ENCODE results near the gene SLMAP.
A peak's percentile ranks its signal among the peaks of the same experiment; 100 is the strongest.

The SLMAP gene, protein sequence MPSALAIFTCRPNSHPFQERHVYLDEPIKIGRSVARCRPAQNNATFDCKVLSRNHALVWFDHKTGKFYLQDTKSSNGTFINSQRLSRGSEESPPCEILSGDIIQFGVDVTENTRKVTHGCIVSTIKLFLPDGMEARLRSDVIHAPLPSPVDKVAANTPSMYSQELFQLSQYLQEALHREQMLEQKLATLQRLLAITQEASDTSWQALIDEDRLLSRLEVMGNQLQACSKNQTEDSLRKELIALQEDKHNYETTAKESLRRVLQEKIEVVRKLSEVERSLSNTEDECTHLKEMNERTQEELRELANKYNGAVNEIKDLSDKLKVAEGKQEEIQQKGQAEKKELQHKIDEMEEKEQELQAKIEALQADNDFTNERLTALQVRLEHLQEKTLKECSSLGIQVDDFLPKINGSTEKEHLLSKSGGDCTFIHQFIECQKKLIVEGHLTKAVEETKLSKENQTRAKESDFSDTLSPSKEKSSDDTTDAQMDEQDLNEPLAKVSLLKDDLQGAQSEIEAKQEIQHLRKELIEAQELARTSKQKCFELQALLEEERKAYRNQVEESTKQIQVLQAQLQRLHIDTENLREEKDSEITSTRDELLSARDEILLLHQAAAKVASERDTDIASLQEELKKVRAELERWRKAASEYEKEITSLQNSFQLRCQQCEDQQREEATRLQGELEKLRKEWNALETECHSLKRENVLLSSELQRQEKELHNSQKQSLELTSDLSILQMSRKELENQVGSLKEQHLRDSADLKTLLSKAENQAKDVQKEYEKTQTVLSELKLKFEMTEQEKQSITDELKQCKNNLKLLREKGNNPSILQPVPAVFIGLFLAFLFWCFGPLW

DNA sequence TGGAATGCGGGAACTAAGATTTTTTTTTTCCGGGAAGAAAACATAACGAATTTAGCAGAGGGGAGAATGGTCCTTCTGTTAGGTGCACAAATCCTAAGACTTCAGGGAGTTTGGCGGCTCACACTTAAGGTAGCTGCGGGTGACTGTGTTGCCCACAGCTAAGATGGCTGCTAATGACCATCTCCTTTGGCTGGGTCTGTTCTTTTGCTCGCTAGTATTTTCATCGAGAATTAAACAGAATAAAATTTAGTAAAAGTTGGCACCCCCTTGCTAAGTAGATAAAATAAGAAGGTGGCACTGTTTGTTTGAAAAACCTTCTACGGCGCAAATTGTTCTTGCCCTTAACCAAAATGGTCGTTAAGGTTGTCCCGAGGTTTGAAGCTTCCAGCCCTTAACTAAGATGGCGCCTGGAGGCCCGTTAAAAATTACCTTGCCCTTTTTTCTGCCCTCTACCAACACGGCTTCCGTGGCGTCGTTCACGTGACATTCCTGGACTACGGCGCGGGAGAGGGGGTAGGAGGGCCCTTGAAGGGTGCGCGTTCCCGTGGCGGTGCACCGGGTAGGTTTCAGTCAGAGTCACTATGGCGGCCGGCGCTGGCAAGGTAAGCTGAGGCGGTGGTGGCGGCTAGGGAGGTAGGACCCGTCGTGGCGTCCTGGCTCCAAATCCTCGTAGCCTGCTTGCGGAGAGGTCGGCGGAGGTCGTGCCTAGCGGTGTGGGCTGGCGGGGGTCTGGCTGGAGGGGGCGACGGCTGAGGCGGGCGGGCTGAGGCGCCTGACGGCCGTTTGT is at the start of gene SLMAP:
TSS of gene SLMAP (plus strand) at position 569 of the 787 bp plus-strand sequence. CDS start 1,343 bp downstream, outside the sequence.
- TF ChIP-seq TCF12 (IDR thresholded peaks at IDR 0.05; ENCODE audit: low read depth) (peak; percentile 65; the same call in 1 of the 2 replicates), RAD21 (IDR thresholded peaks at IDR 0.05; ENCODE audit: low read depth) (no peak; the same call in 1 of the 2 replicates), EP300 (IDR thresholded peaks at IDR 0.05; ENCODE audit: borderline replicate concordance) (no peak; the same call in 1 of the 2 replicates), NFIC (IDR thresholded peaks at IDR 0.05) (no peak), TEAD4 (IDR thresholded peaks at IDR 0.05) (peak; percentile 63; the same call in 1 of the 2 replicates), YY1 (IDR thresholded peaks at IDR 0.05; ENCODE audit: low read depth) (peak; percentile 100), CREB1 (IDR thresholded peaks at IDR 0.05; ENCODE audit: low read depth) (no peak), EGR1 (IDR thresholded peaks at IDR 0.05) (peak; percentile 99), CEBPB (IDR thresholded peaks at IDR 0.05) (no peak), ZBTB7A (IDR thresholded peaks at IDR 0.05; ENCODE audit: low read depth) (no peak), TAF1 (IDR thresholded peaks at IDR 0.05; ENCODE audit: low read depth) (peak; percentile 92), FOXM1 (IDR thresholded peaks at IDR 0.05; ENCODE audit: borderline replicate concordance, low read depth) (no peak)
- TF ChIP-seq, protein P1, sequence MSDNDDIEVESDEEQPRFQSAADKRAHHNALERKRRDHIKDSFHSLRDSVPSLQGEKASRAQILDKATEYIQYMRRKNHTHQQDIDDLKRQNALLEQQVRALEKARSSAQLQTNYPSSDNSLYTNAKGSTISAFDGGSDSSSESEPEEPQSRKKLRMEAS (IDR thresholded peaks at IDR 0.05), result peak; percentile 64
- TF ChIP-seq, protein P2, sequence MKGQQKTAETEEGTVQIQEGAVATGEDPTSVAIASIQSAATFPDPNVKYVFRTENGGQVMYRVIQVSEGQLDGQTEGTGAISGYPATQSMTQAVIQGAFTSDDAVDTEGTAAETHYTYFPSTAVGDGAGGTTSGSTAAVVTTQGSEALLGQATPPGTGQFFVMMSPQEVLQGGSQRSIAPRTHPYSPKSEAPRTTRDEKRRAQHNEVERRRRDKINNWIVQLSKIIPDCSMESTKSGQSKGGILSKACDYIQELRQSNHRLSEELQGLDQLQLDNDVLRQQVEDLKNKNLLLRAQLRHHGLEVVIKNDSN (IDR thresholded peaks at IDR 0.05), result peak; percentile 99
- TF ChIP-seq, protein P3, sequence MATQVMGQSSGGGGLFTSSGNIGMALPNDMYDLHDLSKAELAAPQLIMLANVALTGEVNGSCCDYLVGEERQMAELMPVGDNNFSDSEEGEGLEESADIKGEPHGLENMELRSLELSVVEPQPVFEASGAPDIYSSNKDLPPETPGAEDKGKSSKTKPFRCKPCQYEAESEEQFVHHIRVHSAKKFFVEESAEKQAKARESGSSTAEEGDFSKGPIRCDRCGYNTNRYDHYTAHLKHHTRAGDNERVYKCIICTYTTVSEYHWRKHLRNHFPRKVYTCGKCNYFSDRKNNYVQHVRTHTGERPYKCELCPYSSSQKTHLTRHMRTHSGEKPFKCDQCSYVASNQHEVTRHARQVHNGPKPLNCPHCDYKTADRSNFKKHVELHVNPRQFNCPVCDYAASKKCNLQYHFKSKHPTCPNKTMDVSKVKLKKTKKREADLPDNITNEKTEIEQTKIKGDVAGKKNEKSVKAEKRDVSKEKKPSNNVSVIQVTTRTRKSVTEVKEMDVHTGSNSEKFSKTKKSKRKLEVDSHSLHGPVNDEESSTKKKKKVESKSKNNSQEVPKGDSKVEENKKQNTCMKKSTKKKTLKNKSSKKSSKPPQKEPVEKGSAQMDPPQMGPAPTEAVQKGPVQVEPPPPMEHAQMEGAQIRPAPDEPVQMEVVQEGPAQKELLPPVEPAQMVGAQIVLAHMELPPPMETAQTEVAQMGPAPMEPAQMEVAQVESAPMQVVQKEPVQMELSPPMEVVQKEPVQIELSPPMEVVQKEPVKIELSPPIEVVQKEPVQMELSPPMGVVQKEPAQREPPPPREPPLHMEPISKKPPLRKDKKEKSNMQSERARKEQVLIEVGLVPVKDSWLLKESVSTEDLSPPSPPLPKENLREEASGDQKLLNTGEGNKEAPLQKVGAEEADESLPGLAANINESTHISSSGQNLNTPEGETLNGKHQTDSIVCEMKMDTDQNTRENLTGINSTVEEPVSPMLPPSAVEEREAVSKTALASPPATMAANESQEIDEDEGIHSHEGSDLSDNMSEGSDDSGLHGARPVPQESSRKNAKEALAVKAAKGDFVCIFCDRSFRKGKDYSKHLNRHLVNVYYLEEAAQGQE (IDR thresholded peaks at IDR 0.05; ENCODE audit: low read depth), result no peak

DNA sequence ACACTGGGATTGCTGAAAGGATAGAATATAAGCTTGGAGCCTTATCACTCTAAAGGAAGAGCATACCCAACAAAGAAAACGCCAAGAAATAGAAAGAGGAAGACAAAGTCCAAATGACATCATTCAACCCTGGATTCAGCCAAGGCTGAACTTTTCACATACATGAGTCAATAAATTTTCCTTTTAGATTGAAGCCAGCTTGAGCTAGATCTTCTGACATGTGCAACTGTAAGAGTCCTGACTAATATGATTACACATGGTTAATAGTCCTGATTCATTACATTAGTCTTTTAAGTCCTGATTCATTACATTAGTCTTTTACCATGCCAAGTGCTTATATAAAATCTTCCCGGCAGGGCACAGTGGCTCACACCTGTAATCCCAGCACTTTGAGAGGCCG is 49.6 kb upstream of the SLMAP start:
- TF ChIP-seq RAD21 (IDR thresholded peaks at IDR 0.05; ENCODE audit: low read depth), result no peak

DNA sequence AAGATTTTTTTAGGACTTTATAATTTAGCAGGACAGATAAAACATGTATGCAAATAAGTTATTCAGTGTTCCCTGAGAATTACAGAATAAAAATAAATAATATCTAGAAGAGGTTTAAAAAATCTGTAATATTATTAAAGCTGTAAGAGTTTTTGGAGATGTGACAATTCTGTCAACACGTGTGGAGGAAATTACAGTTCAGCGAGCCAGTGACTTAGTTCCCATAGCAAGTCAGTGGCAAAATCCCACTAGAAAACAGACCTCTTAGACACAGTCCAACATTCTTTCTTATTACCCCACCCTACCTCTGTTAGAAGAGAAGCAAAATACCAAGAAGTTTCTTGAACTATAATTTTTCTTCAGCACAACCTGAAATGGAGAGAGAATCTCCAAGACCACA is 47.1 kb upstream of the SLMAP start:
- no peak for TF ChIP-seq ZBTB7A (IDR thresholded peaks at IDR 0.05; ENCODE audit: low read depth)
- no peak for TF ChIP-seq EP300 (IDR thresholded peaks at IDR 0.05; ENCODE audit: borderline replicate concordance)
- TF ChIP-seq EGR1 (IDR thresholded peaks at IDR 0.05), result no peak

DNA sequence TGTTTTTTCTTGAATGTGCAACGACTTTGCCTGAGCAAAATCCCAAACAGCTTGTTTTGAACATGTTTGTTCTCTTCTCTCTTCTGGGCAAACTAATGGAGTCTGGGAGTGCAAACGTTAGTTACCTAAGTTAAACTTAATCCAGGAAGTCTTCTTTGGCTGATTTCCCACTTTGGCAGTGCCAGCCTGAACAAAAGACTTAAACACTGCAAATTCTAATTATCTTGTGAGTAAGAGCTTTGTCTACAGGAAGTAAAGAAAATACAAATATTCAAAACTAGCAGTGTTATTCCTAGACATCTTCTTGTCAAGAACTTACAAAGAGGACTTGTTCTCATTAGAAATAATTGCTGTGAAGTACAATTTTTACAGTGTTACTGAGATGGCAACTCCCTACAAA is 46.5 kb upstream of the SLMAP start:
- TF ChIP-seq EGR1 (IDR thresholded peaks at IDR 0.05) (no peak), NFIC (IDR thresholded peaks at IDR 0.05) (no peak)

DNA sequence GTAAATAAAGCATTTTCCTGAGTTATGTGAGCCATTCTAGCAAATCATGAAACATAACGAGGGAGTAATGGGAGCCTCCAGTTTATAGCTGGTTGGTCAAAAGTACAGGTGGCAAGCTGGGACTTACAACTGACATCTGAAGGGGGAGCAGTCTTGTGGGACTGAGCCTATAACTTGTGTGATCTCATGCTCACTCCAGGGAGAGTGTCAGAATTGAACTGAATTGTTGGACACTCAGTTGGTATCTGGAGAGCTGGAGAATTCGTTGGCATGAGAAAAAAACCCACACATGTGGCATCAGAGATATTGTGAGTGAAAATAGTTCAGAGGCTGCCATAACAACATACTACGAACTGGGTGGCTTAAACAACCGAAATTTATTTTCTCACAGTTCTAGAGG is 40.4 kb upstream of the SLMAP start:
- no peak for TF ChIP-seq YY1 (IDR thresholded peaks at IDR 0.05; ENCODE audit: low read depth)
- TF ChIP-seq, protein P3 (IDR thresholded peaks at IDR 0.05; ENCODE audit: low read depth), result no peak
- no peak for TF ChIP-seq RAD21 (IDR thresholded peaks at IDR 0.05; ENCODE audit: low read depth)
- TF ChIP-seq EGR1 (IDR thresholded peaks at IDR 0.05), result no peak
- TF ChIP-seq ZBTB7A (IDR thresholded peaks at IDR 0.05; ENCODE audit: low read depth), result no peak
- TF ChIP-seq CEBPB (IDR thresholded peaks at IDR 0.05), result no peak
- TF ChIP-seq FOXM1 (IDR thresholded peaks at IDR 0.05; ENCODE audit: borderline replicate concordance, low read depth), result no peak
- no peak for TF ChIP-seq CREB1 (IDR thresholded peaks at IDR 0.05; ENCODE audit: low read depth)
- no peak for TF ChIP-seq TCF12 (IDR thresholded peaks at IDR 0.05; ENCODE audit: low read depth)
- no peak for TF ChIP-seq NFIC (IDR thresholded peaks at IDR 0.05)
- TF ChIP-seq EP300 (IDR thresholded peaks at IDR 0.05; ENCODE audit: borderline replicate concordance), result no peak
- TF ChIP-seq, protein P1 (IDR thresholded peaks at IDR 0.05), result no peak
- no peak for TF ChIP-seq TEAD4 (IDR thresholded peaks at IDR 0.05)
- TF ChIP-seq TAF1 (IDR thresholded peaks at IDR 0.05; ENCODE audit: low read depth), result no peak
- TF ChIP-seq, protein P2 (IDR thresholded peaks at IDR 0.05), result no peak
